MM.1S (cell line): ENCODE data around the gene APOL4.
"Not testable (repeated sequence)": the region's sequence is repeated elsewhere in the genome, so short reads cannot be mapped to it uniquely, and the experiment has no call there.

Source experiments
- DNase-seq: peaks from one replicate; pipeline ENCODE4 v3.0.0-alpha.2; 2015
- H2AFZ ChIP-seq: fragments of 300-600 bp; sonication (generic); 2 replicates; pipeline ENCODE4 v1.6.0; 2016; ENCODE audit warnings: antibody characterized with exemption, low read length
- H3F3A ChIP-seq: fragments of 300-600 bp; sonication (generic); 2 replicates; pipeline ENCODE4 v1.6.1; 2016; ENCODE audit warnings: mild to moderate bottlenecking, antibody characterized with exemption, low read length, moderate library complexity, mixed read lengths; ENCODE audit not compliant: insufficient read depth
- H3K27ac ChIP-seq: fragments of 300-600 bp; sonication (generic); 2 replicates; pipeline ENCODE4 v1.5.1; 2016; ENCODE audit warnings: mild to moderate bottlenecking, low read length
- H3K27me3 ChIP-seq: fragments of 300-600 bp; sonication (generic); replicated peaks from 2 replicates; pipeline ENCODE4 v1.6.0; 2016; ENCODE audit warnings: low read length; ENCODE audit not compliant: insufficient read depth
- H3K36me3 ChIP-seq: fragments of 300-600 bp; sonication (generic); replicated peaks from 2 replicates; pipeline ENCODE4 v1.6.1; 2016; ENCODE audit warnings: mild to moderate bottlenecking, low read length, mixed read lengths; ENCODE audit not compliant: insufficient read depth
- H3K4me1 ChIP-seq: fragments of 300-600 bp; sonication (generic); 2 replicates; pipeline ENCODE4 v1.6.1; 2016; ENCODE audit warnings: low read length, mixed read lengths
- H3K4me2 ChIP-seq: fragments of 300-600 bp; sonication (generic); 2 replicates; pipeline ENCODE4 v1.6.0; 2016; ENCODE audit warnings: low read depth, low read length
- H3K4me3 ChIP-seq: fragments of 300-600 bp; sonication (generic); 2 replicates; pipeline ENCODE4 v1.5.1; 2016; ENCODE audit warnings: low read length, mixed read lengths
- H3K79me2 ChIP-seq: fragments of 300-600 bp; sonication (generic); 2 replicates; pipeline ENCODE4 v1.6.1; 2016; ENCODE audit warnings: mixed run types, low read length, mixed read lengths
- H3K9ac ChIP-seq: fragments of 300-600 bp; sonication (generic); 2 replicates; pipeline ENCODE4 v1.6.1; 2016; ENCODE audit warnings: low read length, mixed read lengths
- H3K9me2 ChIP-seq: fragments of 300-600 bp; sonication (generic); replicated peaks from 2 replicates; pipeline ENCODE4 v1.6.1; 2016; ENCODE audit warnings: mild to moderate bottlenecking, low read length, mixed read lengths; ENCODE audit not compliant: insufficient read depth
- H3K9me3 ChIP-seq: fragments of 300-600 bp; sonication (generic); replicated peaks from 2 replicates; pipeline ENCODE4 v1.6.1; 2016; ENCODE audit warnings: mild to moderate bottlenecking, low read length, mixed read lengths; ENCODE audit not compliant: insufficient read depth
- H4K20me1 ChIP-seq: fragments of 300-600 bp; sonication (generic); 2 replicates; pipeline ENCODE4 v1.6.1; 2016; ENCODE audit warnings: mild to moderate bottlenecking, low read length, moderate library complexity, mixed read lengths; ENCODE audit not compliant: insufficient read depth
- EZH2 ChIP-seq: fragments of 300-600 bp; sonication (generic); optimal IDR thresholded peaks from 2 replicates; pipeline ENCODE3; 2017; ENCODE audit warnings: low read depth, mild to moderate bottlenecking, antibody characterized with exemption, low read length, mixed read lengths
- EZH2phosphoT487 ChIP-seq: fragments of 300-600 bp; sonication (generic); IDR thresholded peaks from 2 replicates; pipeline ENCODE4 v1.6.1; 2018; ENCODE audit warnings: antibody characterized with exemption, low read length
- TF ChIP-seq, protein P1 (sequence below): fragments of 300-600 bp; sonication (generic); IDR thresholded peaks from 2 replicates; pipeline ENCODE4 v1.5.1; 2016; ENCODE audit warnings: antibody characterized with exemption, low read length, mixed read lengths

Gene APOL4

DNA sequence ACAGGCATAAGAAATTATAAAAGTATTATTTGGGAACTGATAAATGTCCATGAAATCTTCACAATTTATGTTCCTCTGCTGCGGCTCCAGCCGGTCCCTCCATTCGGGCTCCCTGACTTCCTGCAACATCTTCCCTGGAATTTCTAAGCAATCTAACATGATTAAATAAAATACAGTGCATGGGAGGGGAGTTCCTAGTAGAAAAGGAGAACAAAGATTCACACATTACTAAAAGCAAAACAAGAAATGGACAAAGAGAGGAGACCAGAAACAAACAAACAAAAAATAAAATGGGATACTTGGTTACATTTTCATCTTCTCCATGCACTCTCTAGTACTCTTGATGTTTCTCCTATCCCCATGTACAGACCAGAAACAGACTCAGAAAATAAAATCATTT is 8.6 kb upstream of the APOL4 start:
- no peaks in the 10 kb centered on the region for H4K20me1 ChIP-seq

DNA sequence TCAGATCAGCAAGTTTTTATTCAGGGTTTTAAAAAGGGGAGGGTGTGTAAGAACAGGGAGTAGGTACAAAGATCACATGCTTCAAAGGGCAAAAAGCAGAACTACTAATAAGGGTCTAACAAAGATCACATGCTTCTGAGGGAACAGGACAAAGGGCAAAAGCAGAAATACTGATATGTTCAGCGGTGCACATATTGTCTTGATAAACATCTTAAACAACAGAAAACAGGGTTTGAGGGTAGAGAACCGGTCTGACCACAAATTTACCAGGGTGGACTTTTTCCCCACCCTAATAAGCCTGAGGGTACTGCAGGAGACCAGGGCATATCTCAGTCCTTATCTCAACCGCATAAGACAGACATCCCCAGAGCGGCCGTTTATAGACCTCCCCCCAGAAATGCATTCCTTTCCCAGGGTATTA is 7.9 kb upstream of the APOL4 start:
- H3K27me3 ChIP-seq, result not testable (repeated sequence)

More for the DNA sequence above, 8.6 kb upstream of the APOL4 start:
- Histone ChIP-seq H3K27ac (no peak overlapping the region), H3K36me3 (no peaks in the 10 kb centered on the region), H3K4me1 (no peaks in the 10 kb centered on the region), H3K9me2 (no peaks in the 10 kb centered on the region), H3K27me3 (no peaks in the 10 kb centered on the region), H3K9ac (no peak overlapping the region), H3K4me3 (no peak overlapping the region), H3K79me2 (no peaks in the 10 kb centered on the region), H3K4me2 (no peak overlapping the region), H3F3A (0 out of 2 replicates have a peak, but pooled peaks cover 3% of the 10 kb centered on the region), H2AFZ (no peak overlapping the region), H3K9me3 (no peaks in the 10 kb centered on the region)
- no peak for DNase-seq
- TF ChIP-seq EZH2phosphoT487, result no peak
- TF ChIP-seq, protein P1, sequence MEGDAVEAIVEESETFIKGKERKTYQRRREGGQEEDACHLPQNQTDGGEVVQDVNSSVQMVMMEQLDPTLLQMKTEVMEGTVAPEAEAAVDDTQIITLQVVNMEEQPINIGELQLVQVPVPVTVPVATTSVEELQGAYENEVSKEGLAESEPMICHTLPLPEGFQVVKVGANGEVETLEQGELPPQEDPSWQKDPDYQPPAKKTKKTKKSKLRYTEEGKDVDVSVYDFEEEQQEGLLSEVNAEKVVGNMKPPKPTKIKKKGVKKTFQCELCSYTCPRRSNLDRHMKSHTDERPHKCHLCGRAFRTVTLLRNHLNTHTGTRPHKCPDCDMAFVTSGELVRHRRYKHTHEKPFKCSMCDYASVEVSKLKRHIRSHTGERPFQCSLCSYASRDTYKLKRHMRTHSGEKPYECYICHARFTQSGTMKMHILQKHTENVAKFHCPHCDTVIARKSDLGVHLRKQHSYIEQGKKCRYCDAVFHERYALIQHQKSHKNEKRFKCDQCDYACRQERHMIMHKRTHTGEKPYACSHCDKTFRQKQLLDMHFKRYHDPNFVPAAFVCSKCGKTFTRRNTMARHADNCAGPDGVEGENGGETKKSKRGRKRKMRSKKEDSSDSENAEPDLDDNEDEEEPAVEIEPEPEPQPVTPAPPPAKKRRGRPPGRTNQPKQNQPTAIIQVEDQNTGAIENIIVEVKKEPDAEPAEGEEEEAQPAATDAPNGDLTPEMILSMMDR, result no peak
- TF ChIP-seq EZH2, result no peak

GRCh38 chr22:36208914-36209313 is 7.3 kb upstream of the APOL4 start:
- no peak overlapping the region for H3K9ac ChIP-seq
- H3K36me3 ChIP-seq, result no peaks in the 10 kb centered on the region
- no peak overlapping the region for H3K4me2 ChIP-seq
- H3K79me2 ChIP-seq, result no peaks in the 10 kb centered on the region
- H4K20me1 ChIP-seq, result no peaks in the 10 kb centered on the region
- no peak for DNase-seq
- H3K9me2 ChIP-seq, result no peaks in the 10 kb centered on the region
- no peaks in the 10 kb centered on the region for H3K9me3 ChIP-seq
- TF ChIP-seq, protein P1, result no peak
- TF ChIP-seq EZH2 (no peak), EZH2phosphoT487 (no peak)
- H3K4me1 ChIP-seq, result no peaks in the 10 kb centered on the region
- no peak overlapping the region for H2AFZ ChIP-seq
- H3K4me3 ChIP-seq, result no peak overlapping the region
- no peaks in the 10 kb centered on the region for H3K27me3 ChIP-seq
- 0 out of 2 replicates have a peak, but pooled peaks cover 3% of the 10 kb centered on the region for H3F3A ChIP-seq
- H3K27ac ChIP-seq, result no peak overlapping the region

More for the DNA sequence above, 7.9 kb upstream of the APOL4 start:
- not testable (repeated sequence) for H3K4me1 ChIP-seq, H2AFZ ChIP-seq, H4K20me1 ChIP-seq, H3F3A ChIP-seq, H3K36me3 ChIP-seq, H3K4me3 ChIP-seq, DNase-seq, H3K9me2 ChIP-seq, H3K9ac ChIP-seq, H3K79me2 ChIP-seq, H3K27ac ChIP-seq, H3K9me3 ChIP-seq, H3K4me2 ChIP-seq

DNA sequence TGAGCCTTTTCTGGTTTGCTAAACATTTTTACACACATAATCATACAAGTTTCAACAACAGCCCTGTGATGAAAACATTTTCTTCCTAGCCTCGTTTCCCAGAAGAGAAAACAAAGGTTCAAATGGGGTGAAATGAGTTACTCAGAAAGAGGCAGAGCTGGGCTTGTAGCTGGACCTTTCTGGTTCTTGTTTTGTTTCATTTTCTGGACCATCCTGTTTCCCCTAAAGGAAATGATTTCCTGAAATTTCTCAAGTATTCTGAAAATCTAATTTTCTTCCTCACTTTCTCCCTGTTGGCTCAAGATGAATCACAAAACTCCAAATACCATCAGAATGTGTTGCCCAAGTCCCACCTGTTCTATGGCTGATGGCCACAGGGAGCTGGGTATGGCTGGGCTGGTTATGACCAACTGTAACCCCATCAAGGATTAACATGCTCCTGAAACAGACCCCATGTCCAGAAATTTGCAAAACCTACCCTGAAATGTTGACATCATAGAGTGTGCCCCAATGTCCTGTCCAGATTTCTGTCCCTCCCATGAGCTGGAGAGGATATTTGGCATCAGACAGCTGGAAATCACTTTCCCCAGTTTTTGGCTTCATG is 6.7 kb upstream of the APOL4 start:
- H4K20me1 ChIP-seq, result no peaks in the 10 kb centered on the region
- no peaks in the 10 kb centered on the region for H3K9me3 ChIP-seq
- no peak overlapping the region for H2AFZ ChIP-seq
- no peaks in the 10 kb centered on the region for H3K27me3 ChIP-seq
- TF ChIP-seq, protein P1, result no peak
- TF ChIP-seq EZH2phosphoT487 (no peak), EZH2 (no peak)
- no peak overlapping the region for H3K4me2 ChIP-seq
- no peak for DNase-seq
- H3K79me2 ChIP-seq, result no peaks in the 10 kb centered on the region
- no peaks in the 10 kb centered on the region for H3K36me3 ChIP-seq
- 0 out of 2 replicates have a peak, but pooled peaks cover 3% of the 10 kb centered on the region for H3F3A ChIP-seq
- H3K9ac ChIP-seq, result no peak overlapping the region
- H3K4me1 ChIP-seq, result no peaks in the 10 kb centered on the region
- no peak overlapping the region for H3K4me3 ChIP-seq
- H3K27ac ChIP-seq, result no peak overlapping the region
- H3K9me2 ChIP-seq, result no peaks in the 10 kb centered on the region
